IMR-90 (cell line): ENCODE measurements around the gene AFDN. TPM values are rescaled to one million over a fixed set of nuclear protein-coding genes. Genes with fewer than 3 reads are reported as not detected.

Source experiments
- ATAC-seq: fragments of 200-7000 bp; cut with Tn5 transposase; 2 replicates; pipeline ENCODE4 v1.9.1; 2020; ENCODE audit warnings: low read depth, mild to moderate bottlenecking, moderate library complexity
- BruUV-seq: library from RNA; stranded (reverse); fragments of 400-500 nt; replicated peaks from 2 replicates; lab custom pipeline; 2021; lab: Mats Ljungman, UMichigan
- CTCF ChIA-PET: fragments of 300-600 bp; formaldehyde crosslinking; extraction: SDS; loops from one replicate; lab custom pipeline; 2021; ENCODE audit warnings: antibody characterized with exemption; lab: Yijun Ruan, JAX
- POLR2A ChIA-PET: fragments of 300-600 bp; sonication (Branson Sonifier 250); formaldehyde crosslinking; loops from one replicate; lab custom pipeline; 2022; ENCODE audit warnings: antibody characterized with exemption; ENCODE audit not compliant: unreplicated experiment; lab: Charles Lee
- DNase-seq: peaks from one replicate; pipeline ENCODE4 v3.0.0; 2013
- H2AFZ ChIP-seq: replicated peaks from 2 replicates; pipeline ENCODE3; 2013; ENCODE audit warnings: low read length, mild to moderate bottlenecking; ENCODE audit not compliant: poor library complexity
- H2AK5ac ChIP-seq: 2 replicates; pipeline ENCODE4 v1.6.1; 2013; ENCODE audit warnings: low read depth, low read length, inconsistent platforms
- H2AK9ac ChIP-seq: replicated peaks from 2 replicates; pipeline ENCODE3; 2013; ENCODE audit warnings: mild to moderate bottlenecking, low read depth, low read length, moderate library complexity; ENCODE audit not compliant: poor library complexity
- H2BK120ac ChIP-seq: 2 replicates; pipeline ENCODE4 v1.6.1; 2013; ENCODE audit warnings: low read depth, low read length, inconsistent platforms
- H2BK15ac ChIP-seq: 3 replicates; pipeline ENCODE4 v1.6.1; 2013; ENCODE audit warnings: low read depth, low read length, inconsistent platforms
- H2BK20ac ChIP-seq: 2 replicates; pipeline ENCODE4 v1.6.1; 2013; ENCODE audit warnings: low read depth, mild to moderate bottlenecking, inconsistent platforms, low read length, moderate library complexity
- H2BK5ac ChIP-seq: 2 replicates; pipeline ENCODE4 v1.6.1; 2013; ENCODE audit warnings: mild to moderate bottlenecking, low read depth, low read length, inconsistent platforms; ENCODE audit not compliant: poor library complexity, severe bottlenecking
- H3K14ac ChIP-seq: replicated peaks from 2 replicates; pipeline ENCODE4 v1.6.1; 2013; ENCODE audit warnings: low read depth, low read length, inconsistent platforms
- H3K18ac ChIP-seq: 2 replicates; pipeline ENCODE4 v1.6.1; 2013; ENCODE audit warnings: low read depth, low read length, control low read depth
- H3K23ac ChIP-seq: 2 replicates; pipeline ENCODE4 v1.6.1; 2013; ENCODE audit warnings: low read depth, low read length, inconsistent platforms
- H3K27ac ChIP-seq: 2 replicates; pipeline ENCODE4 v1.5.1; 2013; ENCODE audit warnings: mild to moderate bottlenecking, control low read depth, low read length; ENCODE audit not compliant: insufficient read depth
- H3K27me3 ChIP-seq: 2 replicates; pipeline ENCODE4 v1.6.1; 2013; ENCODE audit warnings: low read length; ENCODE audit not compliant: control insufficient read depth, insufficient read depth
- H3K36me3 ChIP-seq: 2 replicates; pipeline ENCODE4 v1.6.1; 2013; ENCODE audit warnings: low read length, mixed read lengths; ENCODE audit not compliant: control insufficient read depth, insufficient read depth
- H3K4ac ChIP-seq: 2 replicates; pipeline ENCODE4 v1.6.1; 2013; ENCODE audit warnings: low read depth, low read length, inconsistent platforms
- H3K4me1 ChIP-seq: 2 replicates; pipeline ENCODE4 v1.6.1; 2013; ENCODE audit warnings: low read length, mixed read lengths; ENCODE audit not compliant: control insufficient read depth, insufficient read depth
- H3K4me2 ChIP-seq: 2 replicates; pipeline ENCODE4 v1.6.1; 2013; ENCODE audit warnings: low read depth, mild to moderate bottlenecking, control low read depth, low read length, moderate library complexity
- H3K4me3 ChIP-seq: 2 replicates; pipeline ENCODE4 v1.5.1; 2013; ENCODE audit warnings: low read depth, mild to moderate bottlenecking, control low read depth, low read length, moderate library complexity; ENCODE audit not compliant: insufficient read depth
- H3K56ac ChIP-seq: 2 replicates; pipeline ENCODE4 v1.6.1; 2013; ENCODE audit warnings: low read length, inconsistent platforms; ENCODE audit not compliant: insufficient read depth; ENCODE audit errors: extremely low read depth
- H3K79me1 ChIP-seq, 2 experiments: 2 replicates each; pipeline ENCODE4 v1.6.1; 2013; ENCODE audit warnings: low read length in 2 of 2, inconsistent platforms in 1 of 2, low read depth in 1 of 2
- H3K9ac ChIP-seq: 2 replicates; pipeline ENCODE4 v1.6.1; 2013; ENCODE audit warnings: low read depth, low read length, control low read depth
- H3K9me1 ChIP-seq: 2 replicates; pipeline ENCODE4 v1.6.1; 2013; ENCODE audit warnings: low read length, inconsistent platforms; ENCODE audit not compliant: insufficient read depth
- H3K9me3 ChIP-seq: 2 replicates; pipeline ENCODE4 v1.6.1; 2013; ENCODE audit warnings: low read length; ENCODE audit not compliant: control insufficient read depth, insufficient read depth
- H4K20me1 ChIP-seq: 2 replicates; pipeline ENCODE4 v1.6.1; 2013; ENCODE audit warnings: low read length, inconsistent platforms; ENCODE audit not compliant: insufficient read depth
- H4K5ac ChIP-seq: 2 replicates; pipeline ENCODE4 v1.6.1; 2013; ENCODE audit warnings: mild to moderate bottlenecking, low read depth, low read length, control low read depth
- H4K8ac ChIP-seq, 2 experiments: 2 replicates each; pipeline ENCODE4 v1.6.1; 2013; ENCODE audit warnings: low read depth in 2 of 2, low read length in 2 of 2, control low read depth in 1 of 2, inconsistent platforms in 1 of 2
- H4K91ac ChIP-seq: 2 replicates; pipeline ENCODE4 v1.6.1; 2013; ENCODE audit warnings: low read depth, low read length, inconsistent platforms; ENCODE audit not compliant: insufficient read depth
- CHD1 ChIP-seq: IDR thresholded peaks from 2 replicates; pipeline ENCODE4 v1.6.1; 2012; ENCODE audit warnings: low read depth, low read length, improper control_type of control experiment
- FOS ChIP-seq: fragments of 150-350 bp; IDR thresholded peaks from 2 replicates; pipeline ENCODE4 v1.6.1; 2016; ENCODE audit warnings: low read depth, low read length
- MAFK ChIP-seq: IDR thresholded peaks from 2 replicates; pipeline ENCODE4 v1.6.1; 2012; ENCODE audit warnings: low read depth, low read length, improper control_type of control experiment
- MAZ ChIP-seq: IDR thresholded peaks from 2 replicates; pipeline ENCODE4 v1.6.1; 2012; ENCODE audit warnings: low read depth, mild to moderate bottlenecking, low read length, improper control_type of control experiment, moderate library complexity, borderline replicate concordance
- MXI1 ChIP-seq: IDR thresholded peaks from 2 replicates; pipeline ENCODE4 v1.6.1; 2012; ENCODE audit warnings: low read depth, mild to moderate bottlenecking, low read length, moderate library complexity, borderline replicate concordance
- NFE2L2 ChIP-seq: fragments of 150-350 bp; IDR thresholded peaks from 2 replicates; pipeline ENCODE4 v1.6.1; 2016; ENCODE audit warnings: low read depth, mild to moderate bottlenecking, low read length
- POLR2A ChIP-seq: IDR thresholded peaks from 2 replicates; pipeline ENCODE4 v1.6.1; 2012; ENCODE audit warnings: mild to moderate bottlenecking, low read depth, low read length
- RAD21 ChIP-seq: IDR thresholded peaks from 2 replicates; pipeline ENCODE4 v1.6.1; 2012; ENCODE audit warnings: low read length, improper control_type of control experiment
- RFX5 ChIP-seq: IDR thresholded peaks from 2 replicates; pipeline ENCODE4 v1.8.0; 2012; ENCODE audit warnings: low read depth, mild to moderate bottlenecking, low read length, moderate library complexity
- WGBS, 2 experiments: methylation state at CpG; one replicate each; pipeline versions ENCODE4 v1.1.5 to v1.1.7; 2013; ENCODE audit warnings: missing lambda C conversion rate in 2 of 2; ENCODE audit not compliant: insufficient read length in 1 of 2; ENCODE audit errors: extremely low coverage in 2 of 2; 5-methylcytosine and 5-hydroxymethylcytosine counted together
- dilution Hi-C: fragments of 300-500 bp; cut with HindIII; formaldehyde crosslinking; loops from one replicate; pipeline ENCODE4 v1.14.3; 2018; ENCODE audit warnings: low sequenced_read_pairs; ENCODE audit not compliant: unreplicated experiment
- in situ Hi-C: fragments of 300-500 bp; cut with MboI; formaldehyde crosslinking; loops from 3 replicates; pipeline ENCODE4 v1.14.3; 2019; ENCODE audit warnings: low sequenced_read_pairs, inconsistent platforms, mixed read lengths
- intact Hi-C: fragments of 100-400 bp; cut with micrococcal nuclease; formaldehyde crosslinking; loops from 2 replicates; pipeline ENCODE4 v1.10.0; 2022
- polyA plus RNA-seq, 3 experiments: library from polyadenylated mRNA; depleted of rRNA; stranded (reverse); fragments of >200 nt; gene quantifications; 2 replicates each; pipeline ENCODE4 v1.2.3, GENCODE V29; 2012; ENCODE audit warnings: low replicate concordance in 1 of 3
- total RNA-seq: library from RNA; depleted of rRNA; stranded (reverse); fragments of >200 nt; gene quantifications from 2 replicates; pipeline ENCODE4 v1.2.3, GENCODE V29; 2012
- TF ChIP-seq, protein P1 (sequence below): conservative IDR thresholded peaks from 2 replicates; pipeline ENCODE4 v1.5.1; 2012; ENCODE audit warnings: mild to moderate bottlenecking, low read depth, low read length, improper control_type of control experiment
- TF ChIP-seq, protein P2 (sequence below): fragments of 150-350 bp; IDR thresholded peaks from 2 replicates; pipeline ENCODE4 v1.6.1; 2017; ENCODE audit warnings: mild to moderate bottlenecking, antibody characterized with exemption, low read length, low read depth

The AFDN gene
- total and polyA plus RNA-seq, 2 of the 4 experiments (the other 2 are of a cell fraction): 11.6 to 20.8 TPM

DNA sequence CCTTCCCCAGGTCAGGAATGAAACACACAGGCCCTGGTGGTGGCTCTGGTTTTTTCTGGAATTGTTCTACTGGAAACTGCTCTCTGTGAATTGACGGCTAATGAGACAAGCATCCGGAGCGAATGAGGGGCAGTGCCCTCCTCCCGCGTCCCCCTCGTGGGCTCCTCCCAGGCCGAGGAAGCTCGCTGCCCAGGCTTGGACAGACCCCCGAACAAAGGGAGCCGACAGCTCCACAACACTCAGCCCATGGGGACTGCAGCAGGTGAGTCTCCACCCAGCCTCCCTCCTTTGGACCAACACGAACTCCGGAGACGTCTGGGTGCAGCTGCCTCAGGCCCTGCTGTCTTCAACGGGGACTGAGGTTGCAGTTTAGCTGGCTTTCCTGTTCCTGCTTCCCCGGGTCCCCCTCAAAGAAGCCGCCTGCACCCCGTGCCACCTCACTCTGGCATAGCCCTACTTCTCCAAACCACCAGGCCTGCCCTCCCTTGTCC is 31.3 kb upstream of the AFDN start:
- DNase-seq: no peak
- H2BK15ac ChIP-seq: no peak overlapping the region
- TF ChIP-seq POLR2A: no peak
- TF ChIP-seq NFE2L2: no peak
- no peak for TF ChIP-seq RFX5
- TF ChIP-seq, protein P1, sequence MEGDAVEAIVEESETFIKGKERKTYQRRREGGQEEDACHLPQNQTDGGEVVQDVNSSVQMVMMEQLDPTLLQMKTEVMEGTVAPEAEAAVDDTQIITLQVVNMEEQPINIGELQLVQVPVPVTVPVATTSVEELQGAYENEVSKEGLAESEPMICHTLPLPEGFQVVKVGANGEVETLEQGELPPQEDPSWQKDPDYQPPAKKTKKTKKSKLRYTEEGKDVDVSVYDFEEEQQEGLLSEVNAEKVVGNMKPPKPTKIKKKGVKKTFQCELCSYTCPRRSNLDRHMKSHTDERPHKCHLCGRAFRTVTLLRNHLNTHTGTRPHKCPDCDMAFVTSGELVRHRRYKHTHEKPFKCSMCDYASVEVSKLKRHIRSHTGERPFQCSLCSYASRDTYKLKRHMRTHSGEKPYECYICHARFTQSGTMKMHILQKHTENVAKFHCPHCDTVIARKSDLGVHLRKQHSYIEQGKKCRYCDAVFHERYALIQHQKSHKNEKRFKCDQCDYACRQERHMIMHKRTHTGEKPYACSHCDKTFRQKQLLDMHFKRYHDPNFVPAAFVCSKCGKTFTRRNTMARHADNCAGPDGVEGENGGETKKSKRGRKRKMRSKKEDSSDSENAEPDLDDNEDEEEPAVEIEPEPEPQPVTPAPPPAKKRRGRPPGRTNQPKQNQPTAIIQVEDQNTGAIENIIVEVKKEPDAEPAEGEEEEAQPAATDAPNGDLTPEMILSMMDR: no peak
- TF ChIP-seq FOS: no peak
- no peak for TF ChIP-seq RAD21
- no peak for TF ChIP-seq CHD1
- TF ChIP-seq MAFK: no peak
- TF ChIP-seq MXI1: no peak
- TF ChIP-seq, protein P2, sequence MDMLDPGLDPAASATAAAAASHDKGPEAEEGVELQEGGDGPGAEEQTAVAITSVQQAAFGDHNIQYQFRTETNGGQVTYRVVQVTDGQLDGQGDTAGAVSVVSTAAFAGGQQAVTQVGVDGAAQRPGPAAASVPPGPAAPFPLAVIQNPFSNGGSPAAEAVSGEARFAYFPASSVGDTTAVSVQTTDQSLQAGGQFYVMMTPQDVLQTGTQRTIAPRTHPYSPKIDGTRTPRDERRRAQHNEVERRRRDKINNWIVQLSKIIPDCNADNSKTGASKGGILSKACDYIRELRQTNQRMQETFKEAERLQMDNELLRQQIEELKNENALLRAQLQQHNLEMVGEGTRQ: no peak
- TF ChIP-seq MAZ: no peak
- H2BK20ac ChIP-seq: no peak overlapping the region
- BruUV-seq: no TSS peak
- H3K4me3 ChIP-seq: no peak overlapping the region
- in situ Hi-C loops (no loop called here), intact Hi-C loops (no loop called here), dilution Hi-C loops (no loop called here)
- no peak overlapping the region for H2BK120ac ChIP-seq
- no peak overlapping the region for H3K27ac ChIP-seq
- peaks cover 7% of the 10 kb centered on the region for H3K27me3 ChIP-seq
- no peak overlapping the region for H2AK5ac ChIP-seq
- no peak overlapping the region for H3K4me2 ChIP-seq
- H3K23ac ChIP-seq: no peak overlapping the region
- H2BK5ac ChIP-seq: no peak overlapping the region
- H3K79me1 ChIP-seq: no peaks in the 10 kb centered on the region
- 73% methylated on average over 7 of the region's 17 CpGs; no CpG with 5 or more reads in 1 of the 2 experiments for WGBS, 2 experiments
- H3K9ac ChIP-seq: no peak overlapping the region
- no peaks in the 10 kb centered on the region for H3K9me1 ChIP-seq
- H3K4me1 ChIP-seq: no peaks in the 10 kb centered on the region
- no peak overlapping the region for H3K18ac ChIP-seq
- H3K56ac ChIP-seq: no peak overlapping the region
- H2AFZ ChIP-seq: no peak overlapping the region
- H4K8ac ChIP-seq: no peak overlapping the region
- H4K5ac ChIP-seq: no peak overlapping the region
- no peak overlapping the region for H3K14ac ChIP-seq
- ATAC-seq: no peak
- no peaks in the 10 kb centered on the region for H3K36me3 ChIP-seq
- H3K9me3 ChIP-seq: no peaks in the 10 kb centered on the region
- no peak overlapping the region for H3K4ac ChIP-seq
- H4K20me1 ChIP-seq: no peaks in the 10 kb centered on the region; the same call in 1 of the 2 replicates
- CTCF ChIA-PET: no interaction called here
- POLR2A ChIA-PET: no interaction called here
- H2AK9ac ChIP-seq: no peak overlapping the region
- no peak overlapping the region for H4K91ac ChIP-seq
